ENCODE measurements around the gene PKNOX2. TPM values are rescaled to one million over a fixed set of nuclear protein-coding genes. Genes with fewer than 3 reads are reported as not detected.

PKNOX2 gene
- total RNA-seq, 2 experiments from 2014 or later = not detected

DNA sequence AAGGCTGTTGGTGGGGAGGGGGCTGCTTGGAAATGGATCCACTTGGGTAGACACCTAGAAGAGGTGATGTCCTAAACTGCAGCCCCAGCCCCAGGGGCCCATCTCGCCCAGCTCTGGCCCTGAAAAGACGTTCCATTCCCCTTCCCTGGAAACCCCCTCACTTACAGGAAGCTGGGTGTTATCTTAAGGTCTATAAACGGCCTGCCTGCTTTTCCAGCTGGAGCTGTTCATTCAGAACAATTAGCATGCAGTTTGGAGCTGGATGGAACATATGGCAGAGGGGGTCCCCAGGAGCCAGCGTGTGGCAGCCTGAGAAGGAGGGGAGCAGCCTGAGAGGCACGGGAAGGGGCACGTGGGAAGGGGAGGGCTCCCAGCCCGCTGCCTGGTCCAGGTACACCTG is 139.6 kb downstream of the PKNOX2 start:
- DNase-seq = no peak
- no peaks in the 10 kb centered on the region for H3K9me3 Mint-ChIP-seq
- CTCF ChIA-PET = interaction anchor here (0.9 kb wide), 1 partner anchor 93 kb away, joined by 3 read pairs; no protein-coding TSS in a partner anchor
- POLR2A ChIA-PET = no interaction called here
- H3K27ac Mint-ChIP-seq = no peak overlapping the region
- no peak overlapping the region for H3K4me3 Mint-ChIP-seq
- no peaks in the 10 kb centered on the region for H3K4me1 Mint-ChIP-seq
- H3K36me3 Mint-ChIP-seq (ENCODE audit: low read depth) = no peaks in the 10 kb centered on the region
- H3K27me3 Mint-ChIP-seq = peaks cover 2% of the 10 kb centered on the region

DNA sequence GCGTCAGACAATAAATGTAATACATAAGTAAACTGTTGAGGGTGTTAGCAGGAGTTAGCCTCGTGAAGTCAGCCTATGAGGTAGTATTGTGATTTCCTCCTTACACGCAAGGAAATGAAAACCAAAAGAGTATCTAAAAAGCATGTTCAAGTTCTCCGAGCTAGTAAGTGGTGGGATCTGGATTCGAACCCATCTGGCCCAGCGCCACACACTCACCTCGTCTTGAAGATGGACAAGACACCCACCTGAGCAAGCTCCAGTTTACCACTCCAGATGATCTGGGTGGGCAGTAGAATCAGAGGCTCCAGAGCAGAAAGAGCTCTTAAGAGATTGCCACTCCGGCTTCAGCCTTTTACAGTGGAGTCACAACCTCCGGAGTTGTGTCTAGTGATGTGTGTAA is 140.3 kb downstream of the PKNOX2 start:
- H3K27ac Mint-ChIP-seq = no peak overlapping the region
- H3K9me3 Mint-ChIP-seq = no peaks in the 10 kb centered on the region
- no peaks in the 10 kb centered on the region for H3K36me3 Mint-ChIP-seq (ENCODE audit: low read depth)
- POLR2A ChIA-PET = no interaction called here
- DNase-seq = no peak
- peaks cover 2% of the 10 kb centered on the region for H3K27me3 Mint-ChIP-seq
- H3K4me1 Mint-ChIP-seq = no peaks in the 10 kb centered on the region
- H3K4me3 Mint-ChIP-seq = no peak overlapping the region
- CTCF ChIA-PET = no interaction called here

DNA sequence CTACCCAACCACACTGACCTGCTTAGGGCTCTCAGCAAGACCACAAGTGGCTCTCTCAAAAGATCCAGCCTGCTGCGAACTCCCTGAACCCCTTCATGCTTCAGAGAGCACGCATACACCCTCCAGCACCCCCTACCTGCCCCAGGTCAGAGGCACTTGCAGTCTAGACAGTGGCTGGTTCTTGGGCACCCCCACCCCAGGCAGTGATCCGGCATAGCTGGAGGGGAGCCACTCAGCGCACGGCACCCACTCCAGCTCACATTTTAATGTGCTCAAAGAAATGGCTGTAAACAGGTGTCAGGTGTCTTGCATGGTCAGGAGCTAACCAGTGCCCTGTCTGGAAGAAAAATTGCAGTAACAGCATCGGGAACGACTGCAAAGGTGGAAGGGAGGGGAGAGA is 140.8 kb downstream of the PKNOX2 start:
- Mint-ChIP-seq H3K9me3 (no peaks in the 10 kb centered on the region), H3K4me1 (no peaks in the 10 kb centered on the region), H3K27me3 (peaks cover 2% of the 10 kb centered on the region), H3K36me3 (ENCODE audit: low read depth) (no peaks in the 10 kb centered on the region), H3K27ac (no peak overlapping the region), H3K4me3 (no peak overlapping the region)
- ChIA-PET POLR2A (no interaction called here), CTCF (interaction anchor here (0.8 kb wide), 1 partner anchor 140 kb away, joined by 3 read pairs; no protein-coding TSS in a partner anchor)
- no peak for DNase-seq

DNA sequence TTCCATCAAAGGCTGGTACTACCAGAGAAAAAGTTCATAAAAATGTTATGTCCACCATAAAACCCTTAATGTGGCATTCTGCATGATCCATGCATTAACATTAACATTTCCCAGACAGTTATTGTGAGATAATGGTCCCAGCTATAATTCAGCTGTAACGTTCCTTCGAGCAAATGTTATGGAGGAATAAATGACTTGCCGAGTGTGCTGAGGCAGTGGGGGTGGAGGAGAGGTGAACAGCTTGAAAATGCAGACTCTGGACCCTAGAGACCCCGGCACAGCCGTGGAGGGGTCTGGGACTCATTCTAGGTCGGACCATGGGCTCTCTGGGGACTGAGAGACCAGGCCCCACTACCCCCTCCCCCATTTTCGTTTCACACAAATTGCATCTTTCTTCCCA is 141.9 kb downstream of the PKNOX2 start:
- no peak for DNase-seq
- no peaks in the 10 kb centered on the region for H3K4me1 Mint-ChIP-seq
- no peak overlapping the region for H3K4me3 Mint-ChIP-seq
- peaks cover 2% of the 10 kb centered on the region for H3K27me3 Mint-ChIP-seq
- no peaks in the 10 kb centered on the region for H3K36me3 Mint-ChIP-seq (ENCODE audit: low read depth)
- no peaks in the 10 kb centered on the region for H3K9me3 Mint-ChIP-seq
- H3K27ac Mint-ChIP-seq = no peak overlapping the region
- POLR2A ChIA-PET = no interaction called here
- CTCF ChIA-PET = no interaction called here

DNA sequence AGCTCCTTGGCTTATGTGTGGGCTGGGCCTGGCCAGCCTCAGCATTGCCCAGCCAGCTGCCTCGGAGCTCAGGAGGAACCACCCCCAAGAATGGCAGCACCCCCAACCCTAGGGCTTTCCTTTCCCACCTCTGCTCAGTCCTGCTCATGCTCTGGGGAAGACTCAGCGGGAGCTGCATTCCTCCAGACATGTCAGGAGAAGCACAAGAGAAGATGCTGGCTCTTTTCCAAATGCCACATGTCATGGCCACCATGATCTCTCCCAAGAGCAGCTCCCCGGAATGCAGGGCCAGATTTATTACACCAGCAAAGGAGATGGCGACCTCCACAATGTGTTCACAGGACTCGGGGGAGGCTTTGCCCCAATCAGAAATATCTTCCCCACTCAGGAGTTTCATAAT is 143.7 kb downstream of the PKNOX2 start:
- no peak overlapping the region for H3K4me3 Mint-ChIP-seq
- peaks cover 6% of the 10 kb centered on the region for H3K27me3 Mint-ChIP-seq
- ChIA-PET POLR2A (no interaction called here), CTCF (no interaction called here)
- no peaks in the 10 kb centered on the region for H3K36me3 Mint-ChIP-seq (ENCODE audit: low read depth)
- H3K4me1 Mint-ChIP-seq = no peaks in the 10 kb centered on the region
- H3K9me3 Mint-ChIP-seq = no peaks in the 10 kb centered on the region
- no peak for DNase-seq
- H3K27ac Mint-ChIP-seq = no peak overlapping the region

DNA sequence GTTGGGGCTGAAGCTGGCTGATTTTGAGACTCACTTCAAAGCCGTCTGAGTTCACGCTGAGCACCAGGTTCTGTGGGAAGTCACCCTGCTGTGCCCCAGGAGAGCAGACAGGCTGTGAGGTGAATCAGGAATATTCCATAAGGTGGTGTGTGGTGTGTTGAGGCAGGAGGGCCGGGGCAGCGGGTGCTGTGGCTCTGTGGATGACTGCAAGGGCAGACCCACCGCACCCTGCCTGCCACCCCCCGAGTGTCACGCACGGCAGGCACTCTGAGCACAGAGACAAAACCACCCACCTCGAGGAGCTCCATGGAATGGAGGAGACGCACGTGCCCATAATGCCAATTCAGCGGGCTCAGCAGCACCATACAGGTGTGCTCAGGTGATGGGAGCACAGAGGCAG is 147.8 kb downstream of the PKNOX2 start:
- POLR2A ChIA-PET = no interaction called here
- Mint-ChIP-seq H3K27me3 (peaks cover 10% of the 10 kb centered on the region), H3K4me1 (no peaks in the 10 kb centered on the region), H3K27ac (no peak overlapping the region), H3K4me3 (no peak overlapping the region), H3K9me3 (no peaks in the 10 kb centered on the region), H3K36me3 (ENCODE audit: low read depth) (no peaks in the 10 kb centered on the region)
- CTCF ChIA-PET = no interaction called here
- DNase-seq = no peak

DNA sequence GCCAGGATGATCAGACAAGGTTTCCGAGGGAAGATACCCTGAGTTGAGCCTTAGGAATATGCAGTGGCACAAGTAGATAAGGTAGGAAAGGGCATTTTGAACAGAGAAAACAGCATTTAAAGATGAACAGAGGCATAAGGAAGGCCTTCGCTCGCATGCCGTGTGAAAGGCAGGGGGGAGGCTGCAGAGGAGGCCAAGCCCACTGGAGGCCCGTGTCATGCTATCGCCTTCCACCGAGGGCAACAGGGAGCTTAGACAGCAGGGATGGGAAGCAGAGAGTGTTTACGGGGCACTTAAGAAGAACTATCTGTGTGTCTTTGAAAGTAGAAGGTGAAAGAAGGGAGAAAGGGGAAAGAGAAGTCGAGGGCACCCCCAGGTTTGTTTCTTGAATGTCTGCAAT is 148.3 kb downstream of the PKNOX2 start:
- Mint-ChIP-seq H3K27ac (no peak overlapping the region), H3K27me3 (peaks cover 12% of the 10 kb centered on the region), H3K4me1 (no peaks in the 10 kb centered on the region), H3K9me3 (no peaks in the 10 kb centered on the region), H3K4me3 (no peak overlapping the region), H3K36me3 (ENCODE audit: low read depth) (no peaks in the 10 kb centered on the region)
- POLR2A ChIA-PET = no interaction called here
- DNase-seq = no peak
- CTCF ChIA-PET = interaction anchor here (0.7 kb wide), 1 partner anchor 61 kb away, joined by 3 read pairs; no protein-coding TSS in a partner anchor

DNA sequence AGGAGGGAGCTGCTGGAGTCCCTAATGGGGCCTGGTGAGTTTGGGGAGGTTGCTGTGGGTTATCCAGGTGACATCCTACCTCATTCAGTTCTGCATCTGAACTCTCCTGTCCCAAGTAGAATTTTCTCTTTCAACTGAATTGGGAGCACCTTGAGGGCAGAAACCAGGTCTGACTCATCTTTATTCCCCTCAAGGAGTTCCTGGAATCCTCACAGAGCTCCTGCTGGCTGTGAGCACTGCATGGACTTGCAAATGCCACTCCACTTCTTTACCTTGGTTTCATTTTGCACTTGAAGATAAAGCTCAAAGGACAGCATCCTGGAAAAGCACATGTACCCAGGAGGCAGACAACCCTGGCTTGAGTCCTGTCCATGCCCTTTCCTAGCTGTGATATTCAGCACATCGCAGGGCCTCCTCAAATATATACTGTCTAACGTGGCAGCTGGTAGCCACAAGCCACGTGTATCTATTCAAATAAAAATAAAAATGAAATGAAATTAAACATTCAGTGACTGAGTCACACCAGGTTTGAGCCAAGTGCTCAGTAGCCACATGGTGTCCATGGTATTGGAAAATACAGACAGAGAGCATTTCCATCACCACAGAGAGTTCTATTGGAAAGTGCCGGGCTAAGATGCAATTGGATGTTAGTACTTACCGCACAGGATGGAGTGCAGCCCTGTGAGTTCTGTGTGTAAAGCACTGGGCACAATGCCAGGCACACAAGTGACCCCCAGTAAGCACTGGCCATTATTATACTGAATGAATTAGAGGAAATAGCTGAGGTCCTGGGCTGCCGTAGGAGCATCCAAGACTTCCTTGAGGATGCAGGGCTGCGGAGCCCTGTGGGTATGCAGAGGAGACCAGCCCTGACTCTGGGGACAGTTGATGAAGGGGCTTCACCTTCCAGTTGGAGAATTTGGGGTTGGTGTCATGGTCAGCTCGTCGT is 149.0 kb downstream of the PKNOX2 start:
- Mint-ChIP-seq H3K4me3 (no peak overlapping the region), H3K27ac (no peak overlapping the region), H3K36me3 (ENCODE audit: low read depth) (no peaks in the 10 kb centered on the region), H3K9me3 (no peaks in the 10 kb centered on the region), H3K27me3 (peaks cover 12% of the 10 kb centered on the region), H3K4me1 (no peaks in the 10 kb centered on the region)
- DNase-seq = no peak
- ChIA-PET CTCF (interaction anchor here (0.7 kb wide), 1 partner anchor 61 kb away, joined by 3 read pairs; no protein-coding TSS in a partner anchor), POLR2A (no interaction called here)

DNA sequence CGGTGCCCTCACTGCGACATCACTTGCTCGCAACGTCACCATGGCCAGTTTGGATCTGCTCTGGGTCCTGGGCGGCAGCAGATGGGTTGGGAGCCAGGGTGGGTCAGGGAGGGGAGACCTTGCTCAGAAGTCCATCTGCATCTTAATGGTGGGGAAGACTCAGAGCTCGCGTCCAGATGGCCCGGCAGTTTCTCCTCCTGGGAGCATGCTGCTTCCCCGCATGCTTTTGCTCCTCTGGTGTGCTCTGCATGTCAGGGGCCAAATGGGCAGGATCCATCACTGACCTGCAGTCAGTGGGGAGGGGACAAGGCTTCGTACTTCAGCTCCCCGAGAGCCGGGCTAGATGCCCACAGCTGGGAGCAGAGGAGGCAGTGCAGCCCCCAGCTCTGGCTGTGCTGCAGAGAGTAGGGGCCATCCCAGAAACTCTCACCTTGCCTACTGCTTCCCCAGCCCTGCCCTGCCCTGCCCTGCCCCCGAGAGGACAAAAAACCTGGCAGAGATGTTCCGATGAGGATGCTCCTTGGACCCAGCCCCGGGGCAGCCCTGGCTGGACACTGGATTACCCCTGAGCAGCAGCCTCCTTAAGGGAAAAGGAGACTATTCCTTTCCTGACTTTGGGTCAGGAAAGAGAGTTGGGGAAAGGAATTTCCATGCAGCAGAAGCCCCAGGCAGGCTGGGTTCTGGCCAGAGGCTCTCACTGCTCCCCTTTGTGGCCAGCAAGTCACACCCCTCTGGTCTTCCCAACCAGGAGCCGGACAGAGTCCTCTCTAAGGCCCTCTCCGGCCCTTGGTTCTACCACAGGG is 149.9 kb downstream of the PKNOX2 start:
- Mint-ChIP-seq H3K27ac (no peak overlapping the region), H3K4me3 (no peak overlapping the region), H3K4me1 (no peaks in the 10 kb centered on the region), H3K27me3 (peaks cover 10% of the 10 kb centered on the region), H3K9me3 (no peaks in the 10 kb centered on the region), H3K36me3 (ENCODE audit: low read depth) (no peaks in the 10 kb centered on the region)
- POLR2A ChIA-PET = no interaction called here
- DNase-seq = no peak
- CTCF ChIA-PET = no interaction called here

DNA sequence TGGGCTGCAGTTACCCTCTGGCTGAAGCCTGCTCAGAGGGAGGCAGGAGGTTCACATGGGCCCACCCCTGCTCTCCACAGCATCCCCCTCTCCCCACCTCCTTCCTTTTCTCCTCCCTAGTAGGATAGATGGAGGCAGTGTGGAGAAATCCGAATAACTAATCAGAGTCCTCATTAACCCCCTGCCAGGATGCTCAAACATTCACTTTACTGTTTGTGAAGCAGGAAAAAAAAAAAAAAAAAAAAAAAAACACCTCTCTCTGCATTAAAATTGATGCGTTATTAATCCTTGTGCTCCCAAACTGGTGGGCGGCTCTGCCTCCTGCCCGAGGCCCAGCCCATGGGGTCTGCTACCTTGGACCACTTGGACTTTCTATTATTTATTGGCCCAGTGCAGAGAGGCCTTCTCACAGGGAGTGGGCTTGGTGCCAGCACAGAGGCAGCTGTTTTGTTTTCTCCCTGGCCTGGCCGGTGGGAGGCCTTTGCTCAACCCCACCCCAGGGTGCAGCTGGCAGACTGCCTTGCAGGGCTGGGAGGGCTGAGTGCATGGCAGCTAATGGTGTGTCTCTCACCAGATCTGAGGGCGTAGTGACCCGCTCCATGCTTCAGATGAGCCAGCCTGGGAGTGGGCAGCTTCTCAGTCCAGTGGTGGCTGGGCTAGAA is 150.7 kb downstream of the PKNOX2 start:
- H3K9me3 Mint-ChIP-seq = no peaks in the 10 kb centered on the region
- no peaks in the 10 kb centered on the region for H3K36me3 Mint-ChIP-seq (ENCODE audit: low read depth)
- no peak overlapping the region for H3K27ac Mint-ChIP-seq
- peaks cover 10% of the 10 kb centered on the region for H3K27me3 Mint-ChIP-seq
- DNase-seq = no peak
- ChIA-PET CTCF (no interaction called here), POLR2A (no interaction called here)
- H3K4me1 Mint-ChIP-seq = no peaks in the 10 kb centered on the region
- H3K4me3 Mint-ChIP-seq = no peak overlapping the region

DNA sequence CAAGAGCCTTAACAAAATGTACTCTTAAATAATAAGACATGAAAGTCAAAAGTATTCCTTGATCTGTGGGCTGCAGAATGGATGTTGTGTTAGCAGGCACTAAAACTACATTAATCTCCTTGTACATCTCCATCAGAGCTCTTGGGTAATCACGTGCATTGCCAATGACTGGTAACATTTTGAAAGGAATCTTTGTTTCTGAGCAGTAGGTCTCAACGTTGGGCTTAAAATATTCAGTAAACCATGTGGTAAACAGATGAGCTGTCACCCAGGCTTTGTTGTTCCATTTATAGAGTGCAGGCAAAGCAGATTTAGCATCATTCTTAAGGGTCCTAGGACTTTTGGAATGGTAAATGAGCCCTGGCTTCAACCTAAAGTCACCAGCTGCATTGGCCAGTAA is 152.9 kb downstream of the PKNOX2 start:
- Mint-ChIP-seq H3K4me1 (no peaks in the 10 kb centered on the region), H3K27me3 (peaks cover 10% of the 10 kb centered on the region), H3K27ac (no peak overlapping the region), H3K9me3 (no peaks in the 10 kb centered on the region), H3K36me3 (ENCODE audit: low read depth) (no peaks in the 10 kb centered on the region), H3K4me3 (no peak overlapping the region)
- ChIA-PET CTCF (no interaction called here), POLR2A (no interaction called here)
- no peak for DNase-seq

DNA sequence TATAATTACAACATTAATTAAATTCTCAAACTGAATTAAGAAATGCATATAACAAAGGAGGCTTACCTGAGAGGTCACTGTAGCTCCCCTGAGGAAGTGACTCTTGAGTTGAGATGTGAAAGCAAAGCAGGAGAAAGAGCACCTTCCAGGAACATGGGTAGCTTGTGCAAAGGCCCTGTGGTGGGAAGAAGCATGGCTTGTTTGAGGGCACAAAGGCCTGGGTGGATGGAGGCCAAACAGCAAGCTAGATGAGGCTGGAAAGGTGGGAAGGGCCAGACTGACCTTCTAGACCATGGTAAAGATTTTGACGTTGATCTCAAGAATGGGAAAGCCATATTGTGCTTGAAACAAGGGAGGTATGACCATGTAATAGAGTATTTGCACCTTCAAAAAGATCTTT is 155.1 kb downstream of the PKNOX2 start:
- no peak overlapping the region for H3K4me3 Mint-ChIP-seq
- H3K9me3 Mint-ChIP-seq = no peaks in the 10 kb centered on the region
- no peaks in the 10 kb centered on the region for H3K4me1 Mint-ChIP-seq
- POLR2A ChIA-PET = no interaction called here
- H3K36me3 Mint-ChIP-seq (ENCODE audit: low read depth) = no peaks in the 10 kb centered on the region
- no peak for DNase-seq
- H3K27ac Mint-ChIP-seq = no peak overlapping the region
- peaks cover 9% of the 10 kb centered on the region for H3K27me3 Mint-ChIP-seq
- CTCF ChIA-PET = interaction anchor here (0.6 kb wide), 1 partner anchor 154 kb away, joined by 3 read pairs; no protein-coding TSS in a partner anchor
